ENCODE data around the gene RGMA.

Gene RGMA

GRCh38 chr15:93024293-93024692 is 64.7 kb downstream of the RGMA start:
- TF ChIP-seq CTCF (conservative IDR thresholded peaks at IDR 0.05; ENCODE audit: low read depth, low read length): no peak
- H3K4me3 ChIP-seq (ENCODE audit: low read length): no peak overlapping the region
- DNase-seq (ENCODE audit: low read depth): no peak

- no peak for DNase-seq (ENCODE audit: low read depth)
- H3K4me3 ChIP-seq (ENCODE audit: low read length): no peak overlapping the region
- TF ChIP-seq CTCF (conservative IDR thresholded peaks at IDR 0.05; ENCODE audit: low read depth, low read length): no peak
These were observed 67.8 kb downstream of the RGMA start for GRCh38 chr15:93020976-93021772.

- no peak for TF ChIP-seq CTCF (conservative IDR thresholded peaks at IDR 0.05; ENCODE audit: low read depth, low read length)
- H3K4me3 ChIP-seq (ENCODE audit: low read length): no peak overlapping the region
- DNase-seq (ENCODE audit: low read depth): no peak
These were observed 69.0 kb downstream of the RGMA start for GRCh38 chr15:93019971-93020370.

- no peak overlapping the region for H3K4me3 ChIP-seq (ENCODE audit: low read length)
- no peak for TF ChIP-seq CTCF (conservative IDR thresholded peaks at IDR 0.05; ENCODE audit: low read depth, low read length)
- no peak for DNase-seq (ENCODE audit: low read depth)
These were observed 69.9 kb downstream of the RGMA start for GRCh38 chr15:93019090-93019489.

- peak; percentile 33 for TF ChIP-seq CTCF (conservative IDR thresholded peaks at IDR 0.05; ENCODE audit: low read depth, low read length)
- no peak for DNase-seq (ENCODE audit: low read depth)
- no peak overlapping the region for H3K4me3 ChIP-seq (ENCODE audit: low read length)
These were observed 70.4 kb downstream of the RGMA start for GRCh38 chr15:93018574-93018973.

- no peak for TF ChIP-seq CTCF (conservative IDR thresholded peaks at IDR 0.05; ENCODE audit: low read depth, low read length)
- H3K4me3 ChIP-seq (ENCODE audit: low read length): no peak overlapping the region
- no peak for DNase-seq (ENCODE audit: low read depth)
These were observed 71.5 kb downstream of the RGMA start for GRCh38 chr15:93017526-93017925.

GRCh38 chr15:93012786-93013185 is 76.2 kb downstream of the RGMA start:
- no peak for DNase-seq (ENCODE audit: low read depth)
- no peak for TF ChIP-seq CTCF (conservative IDR thresholded peaks at IDR 0.05; ENCODE audit: low read depth, low read length)
- H3K4me3 ChIP-seq (ENCODE audit: low read length): no peak overlapping the region
